Naive thymus-derived CD8-positive, alpha-beta T cell (primary cell): ENCODE results near the gene BCO1. TPM values are rescaled to one million over a fixed set of nuclear protein-coding genes. Genes with fewer than 3 reads are reported as not detected.

ENCODE experiments used
- ATAC-seq, 2 donors: fragments of 150-1000 bp; cut with Tn5 transposase in 1 of 2; sonication (Bioruptor Pico), chemical (Tn5 transposase) in 1 of 2; 1 replicate in 1 of 2; 2 replicates in 1 of 2; pipeline ENCODE4 v1.10.0; 2021; ENCODE audit warnings: mild to moderate bottlenecking in 2 of 2, moderate library complexity in 2 of 2
- POLR2A ChIA-PET: fragments of 350-600 bp; sonication (Branson Sonifier 250); formaldehyde crosslinking; loops from one replicate; lab custom pipeline; 2021; ENCODE audit warnings: antibody characterized with exemption; lab: Charles Lee
- DNase-seq, 10 donors: peaks; one replicate each; pipeline versions ENCODE4 v3.0.0 to v3.0.0-alpha.2; 2020 to 2022
- H3K27ac Mint-ChIP-seq, 10 donors: one replicate each; pipeline ENCODE4 v1.8.0; 2020 to 2022; ENCODE audit warnings: mild to moderate bottlenecking in 10 of 10, mixed read lengths in 10 of 10, moderate library complexity in 4 of 10, inconsistent platforms in 1 of 10
- H3K27me3 Mint-ChIP-seq, 5 donors: one replicate each; pipeline ENCODE4 v1.8.0; 2021 to 2022; ENCODE audit warnings: mixed read lengths in 5 of 5
- H3K36me3 Mint-ChIP-seq, 3 donors: one replicate each; pipeline ENCODE4 v1.8.0; 2020 to 2022; ENCODE audit warnings: mixed read lengths in 3 of 3, mild to moderate bottlenecking in 2 of 3, inconsistent platforms in 1 of 3
- H3K4me1 Mint-ChIP-seq, 4 donors: one replicate each; pipeline ENCODE4 v1.8.0; 2021 to 2022; ENCODE audit warnings: mixed read lengths in 4 of 4
- H3K4me3 Mint-ChIP-seq, 10 donors: one replicate each; pipeline ENCODE4 v1.8.0; 2020 to 2022; ENCODE audit warnings: mild to moderate bottlenecking in 10 of 10, mixed read lengths in 10 of 10, moderate library complexity in 6 of 10, inconsistent platforms in 1 of 10
- H3K9me3 Mint-ChIP-seq, 9 donors: one replicate each; pipeline ENCODE4 v1.8.0; 2020 to 2022; ENCODE audit warnings: mixed read lengths in 9 of 9, mild to moderate bottlenecking in 3 of 9, inconsistent platforms in 1 of 9, moderate library complexity in 1 of 9
- polyA plus RNA-seq, 3 donors: library from polyadenylated mRNA; unstranded; fragments of 300-500 nt; fragmentation: Illumina TruSeq; gene quantifications; one replicate each; pipeline ENCODE4 v1.2.3, GENCODE V29; 2021
- total RNA-seq, 8 experiments: library from RNA in 2 of 8; stranded (reverse) in 2 of 8; gene quantifications; one replicate each; pipeline ENCODE4 v1.2.3 and lab custom pipeline; 2021 to 2026

Gene BCO1
- total and polyA plus RNA-seq, 5 experiments from 2014 or later = not detected

- Mint-ChIP-seq H3K27ac (no peak overlapping the region), H3K4me1 (peaks cover 7 to 9% (median 8%) of the 10 kb centered on the region in 4 donors), H3K27me3 (peaks cover 0 to 3% (median 0%) of the 10 kb centered on the region in 5 donors), H3K9me3 (no peaks in the 10 kb centered on the region), H3K36me3 (no peaks in the 10 kb centered on the region), H3K4me3 (no peak overlapping the region)
- POLR2A ChIA-PET = no interaction called here
- DNase-seq (no peak), ATAC-seq (no peak)
Observed at GRCh38 chr16:81239367-81240121, 1.1 kb downstream of the BCO1 start.

- Mint-ChIP-seq H3K27me3 (peaks cover 8 to 14% (median 9%) of the 10 kb centered on the region in 5 donors), H3K4me3 (no peak overlapping the region), H3K4me1 (peaks cover 7 to 9% (median 8%) of the 10 kb centered on the region in 4 donors), H3K36me3 (no peaks in the 10 kb centered on the region), H3K27ac (no peak overlapping the region), H3K9me3 (no peaks in the 10 kb centered on the region)
- no peak for ATAC-seq
- POLR2A ChIA-PET = no interaction called here
- no peak for DNase-seq
Observed at GRCh38 chr16:81241706-81242105, 3.2 kb downstream of the BCO1 start.

- Mint-ChIP-seq H3K27ac (no peak overlapping the region), H3K9me3 (no peaks in the 10 kb centered on the region), H3K4me3 (no peak overlapping the region), H3K27me3 (peaks cover 8 to 14% (median 9%) of the 10 kb centered on the region in 5 donors), H3K36me3 (no peaks in the 10 kb centered on the region), H3K4me1 (peaks cover 6 to 9% (median 8%) of the 10 kb centered on the region in 4 donors)
- ATAC-seq (no peak), DNase-seq (no peak)
- POLR2A ChIA-PET = no interaction called here
Observed at GRCh38 chr16:81242977-81243618, 4.6 kb downstream of the BCO1 start.

GRCh38 chr16:81243942-81244341 lies 5.5 kb downstream of the BCO1 start:
- Mint-ChIP-seq H3K9me3 (no peaks in the 10 kb centered on the region), H3K27me3 (peaks cover 5 to 14% (median 9%) of the 10 kb centered on the region in 5 donors), H3K27ac (no peak overlapping the region), H3K4me1 (peaks cover 0 to 4% (median 1%) of the 10 kb centered on the region in 4 donors), H3K36me3 (no peaks in the 10 kb centered on the region), H3K4me3 (no peak overlapping the region)
- POLR2A ChIA-PET = no interaction called here
- DNase-seq (no peak), ATAC-seq (no peak)

GRCh38 chr16:81251871-81252270 lies 13.4 kb downstream of the BCO1 start:
- Mint-ChIP-seq H3K27ac (no peak overlapping the region), H3K4me1 (no peaks in the 10 kb centered on the region), H3K27me3 (peaks cover 0 to 6% (median 0%) of the 10 kb centered on the region in 5 donors), H3K36me3 (no peaks in the 10 kb centered on the region), H3K9me3 (no peaks in the 10 kb centered on the region), H3K4me3 (no peak overlapping the region)
- POLR2A ChIA-PET = no interaction called here
- no peak for DNase-seq
- ATAC-seq = no peak

GRCh38 chr16:81253141-81253540 lies 14.7 kb downstream of the BCO1 start:
- POLR2A ChIA-PET = no interaction called here
- no peaks in the 10 kb centered on the region for H3K9me3 Mint-ChIP-seq
- no peak overlapping the region for H3K27ac Mint-ChIP-seq
- no peak overlapping the region for H3K4me3 Mint-ChIP-seq
- no peaks in the 10 kb centered on the region for H3K36me3 Mint-ChIP-seq
- H3K4me1 Mint-ChIP-seq = no peaks in the 10 kb centered on the region
- ATAC-seq (no peak), DNase-seq (no peak)
- peaks cover 0 to 8% (median 0%) of the 10 kb centered on the region in 5 donors for H3K27me3 Mint-ChIP-seq

GRCh38 chr16:81254922-81255526 lies 16.5 kb downstream of the BCO1 start:
- ATAC-seq = no peak
- Mint-ChIP-seq H3K36me3 (no peaks in the 10 kb centered on the region), H3K4me1 (no peaks in the 10 kb centered on the region), H3K4me3 (no peak overlapping the region), H3K27ac (no peak overlapping the region), H3K9me3 (no peaks in the 10 kb centered on the region), H3K27me3 (peaks cover 0 to 9% (median 0%) of the 10 kb centered on the region in 5 donors)
- POLR2A ChIA-PET = no interaction called here
- no peak for DNase-seq

GRCh38 chr16:81259916-81260315 lies 21.4 kb downstream of the BCO1 start:
- H3K4me3 Mint-ChIP-seq = no peak overlapping the region
- peaks cover 0 to 9% (median 5%) of the 10 kb centered on the region in 5 donors for H3K27me3 Mint-ChIP-seq
- H3K9me3 Mint-ChIP-seq = no peaks in the 10 kb centered on the region
- ATAC-seq = no peak
- POLR2A ChIA-PET = no interaction called here
- H3K4me1 Mint-ChIP-seq = no peaks in the 10 kb centered on the region
- H3K36me3 Mint-ChIP-seq = no peaks in the 10 kb centered on the region
- DNase-seq = no peak
- peak overlapping the region in 1 of 10 donors; percentile 11 for H3K27ac Mint-ChIP-seq

GRCh38 chr16:81261049-81261648 lies 22.7 kb downstream of the BCO1 start:
- Mint-ChIP-seq H3K36me3 (no peaks in the 10 kb centered on the region), H3K4me1 (peaks cover 0 to 2% (median 0%) of the 10 kb centered on the region in 4 donors), H3K27me3 (peaks cover 0 to 14% (median 9%) of the 10 kb centered on the region in 5 donors), H3K9me3 (peaks cover 0 to 10% (median 0%) of the 10 kb centered on the region in 9 donors), H3K27ac (peak overlapping the region in 2 of 10 donors; percentile 21 to 70), H3K4me3 (no peak overlapping the region)
- POLR2A ChIA-PET = no interaction called here
- DNase-seq (peak in 5 of 10 donors; percentile 4 to 19 (median 16)), ATAC-seq (no peak)

GRCh38 chr16:81263470-81264220 lies 25.2 kb downstream of the BCO1 start:
- ATAC-seq (no peak), DNase-seq (no peak)
- Mint-ChIP-seq H3K9me3 (peaks cover 0 to 11% (median 0%) of the 10 kb centered on the region in 9 donors), H3K36me3 (no peaks in the 10 kb centered on the region), H3K27me3 (peaks cover 0 to 15% (median 8%) of the 10 kb centered on the region in 5 donors), H3K4me1 (peaks cover 0 to 2% (median 0%) of the 10 kb centered on the region in 4 donors), H3K27ac (no peak overlapping the region), H3K4me3 (no peak overlapping the region)
- POLR2A ChIA-PET = no interaction called here

- DNase-seq (no peak), ATAC-seq (no peak)
- POLR2A ChIA-PET = no interaction called here
Observed at GRCh38 chr16:81264386-81264785, 25.9 kb downstream of the BCO1 start.

GRCh38 chr16:81265052-81265451 lies 26.6 kb downstream of the BCO1 start:
- POLR2A ChIA-PET = no interaction called here
- ATAC-seq (no peak), DNase-seq (no peak)
- Mint-ChIP-seq H3K4me3 (no peak overlapping the region), H3K4me1 (peaks cover 0 to 2% (median 0%) of the 10 kb centered on the region in 4 donors), H3K27me3 (peaks cover 0 to 12% (median 7%) of the 10 kb centered on the region in 5 donors), H3K9me3 (peaks cover 0 to 11% (median 0%) of the 10 kb centered on the region in 9 donors), H3K36me3 (no peaks in the 10 kb centered on the region), H3K27ac (no peak overlapping the region)

More at GRCh38 chr16:81264386-81264785, 25.9 kb downstream of the BCO1 start:
- H3K4me1 Mint-ChIP-seq = peaks cover 0 to 2% (median 0%) of the 10 kb centered on the region in 4 donors
- H3K4me3 Mint-ChIP-seq = no peak overlapping the region
- H3K36me3 Mint-ChIP-seq = no peaks in the 10 kb centered on the region
- H3K27ac Mint-ChIP-seq = no peak overlapping the region
- H3K9me3 Mint-ChIP-seq = peaks cover 0 to 11% (median 0%) of the 10 kb centered on the region in 9 donors
- H3K27me3 Mint-ChIP-seq = peaks cover 0 to 15% (median 7%) of the 10 kb centered on the region in 5 donors
